Tibial nerve (tissue), 4 donors: Measurements from ENCODE around the gene NELL2.

ENCODE experiments used
- EP300 ChIP-seq, 2 donors: sonication (generic); formaldehyde crosslinking; IDR thresholded peaks; one replicate each; pipeline ENCODE4 v1.6.1; 2017; ENCODE audit warnings: antibody characterized with exemption in 2 of 2, mild to moderate bottlenecking in 1 of 2
- POLR2A ChIP-seq, 2 donors: fragments of 450-650 bp; IDR thresholded peaks; one replicate each; pipeline ENCODE4 v1.6.1; 2017; ENCODE audit warnings: antibody characterized with exemption in 2 of 2, mild to moderate bottlenecking in 2 of 2, moderate library complexity in 2 of 2
- TF ChIP-seq, protein P1 (sequence below), 5 experiments: fragments of 200-600 bp in 3 of 5; fragments of 450-650 bp in 2 of 5; sonication (generic) in 3 of 5; IDR thresholded peaks; one replicate each; pipeline ENCODE4 v1.5.1; 2016 to 2019; ENCODE audit warnings: antibody characterized with exemption in 5 of 5, mild to moderate bottlenecking in 3 of 5, moderate library complexity in 2 of 5

DNA sequence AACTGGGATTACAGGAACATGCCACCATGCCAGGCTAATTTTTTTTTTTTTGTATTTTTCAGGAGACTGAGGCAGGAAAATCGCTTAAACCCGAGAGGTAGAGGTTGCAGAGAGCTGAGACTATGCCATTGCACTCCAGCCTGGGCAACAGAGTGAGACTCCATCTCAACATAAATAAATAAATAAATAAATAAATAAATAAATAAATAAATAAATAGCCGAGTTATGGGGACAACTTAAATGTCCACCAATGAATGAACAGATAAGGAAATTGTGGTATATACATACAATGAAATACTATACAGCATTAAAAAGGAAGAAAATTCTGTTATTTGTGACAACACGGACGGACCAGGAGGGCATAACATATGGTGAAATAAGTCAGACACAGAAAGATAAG is 325.7 kb downstream of the NELL2 start:
- TF ChIP-seq POLR2A (IDR thresholded peaks at IDR 0.05) (no peak), EP300 (IDR thresholded peaks at IDR 0.05) (no peak)
- TF ChIP-seq, protein P1, sequence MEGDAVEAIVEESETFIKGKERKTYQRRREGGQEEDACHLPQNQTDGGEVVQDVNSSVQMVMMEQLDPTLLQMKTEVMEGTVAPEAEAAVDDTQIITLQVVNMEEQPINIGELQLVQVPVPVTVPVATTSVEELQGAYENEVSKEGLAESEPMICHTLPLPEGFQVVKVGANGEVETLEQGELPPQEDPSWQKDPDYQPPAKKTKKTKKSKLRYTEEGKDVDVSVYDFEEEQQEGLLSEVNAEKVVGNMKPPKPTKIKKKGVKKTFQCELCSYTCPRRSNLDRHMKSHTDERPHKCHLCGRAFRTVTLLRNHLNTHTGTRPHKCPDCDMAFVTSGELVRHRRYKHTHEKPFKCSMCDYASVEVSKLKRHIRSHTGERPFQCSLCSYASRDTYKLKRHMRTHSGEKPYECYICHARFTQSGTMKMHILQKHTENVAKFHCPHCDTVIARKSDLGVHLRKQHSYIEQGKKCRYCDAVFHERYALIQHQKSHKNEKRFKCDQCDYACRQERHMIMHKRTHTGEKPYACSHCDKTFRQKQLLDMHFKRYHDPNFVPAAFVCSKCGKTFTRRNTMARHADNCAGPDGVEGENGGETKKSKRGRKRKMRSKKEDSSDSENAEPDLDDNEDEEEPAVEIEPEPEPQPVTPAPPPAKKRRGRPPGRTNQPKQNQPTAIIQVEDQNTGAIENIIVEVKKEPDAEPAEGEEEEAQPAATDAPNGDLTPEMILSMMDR (IDR thresholded peaks at IDR 0.05) = no peak
